MCF 10A (cell line): ENCODE results near the gene OARD1. TPM values are rescaled to one million over a fixed set of nuclear protein-coding genes. Genes with fewer than 3 reads are reported as not detected.

Experiments used
- BruUV-seq: library from RNA; stranded (reverse); fragments of 400-500 nt; replicated peaks from 2 replicates; lab custom pipeline; 2021; lab: Mats Ljungman, UMichigan
- CTCF ChIA-PET: fragments of 300-600 bp; sonication (Branson Sonifier 250); formaldehyde crosslinking; extraction: SDS; loops from one replicate; lab custom pipeline; 2021; ENCODE audit warnings: antibody characterized with exemption, inconsistent platforms; lab: Yijun Ruan, JAX
- POLR2A ChIA-PET: fragments of 300-600, 350-650 bp; sonication (Branson Sonifier 250); formaldehyde crosslinking; extraction: SDS; loops from one replicate; lab custom pipeline; 2020; ENCODE audit warnings: antibody characterized with exemption, inconsistent platforms; lab: Yijun Ruan, JAX
- DNase-seq: peaks from one replicate; pipeline ENCODE4 v3.0.0-alpha.2; 2018; ENCODE audit not compliant: unreplicated experiment
- H3K27ac Mint-ChIP-seq: one replicate; pipeline ENCODE4 v1.8.0; 2022; ENCODE audit warnings: mild to moderate bottlenecking, low read depth, mixed read lengths; ENCODE audit not compliant: unreplicated experiment
- H3K27me3 Mint-ChIP-seq: one replicate; pipeline ENCODE4 v1.8.0; 2022; ENCODE audit warnings: mixed read lengths; ENCODE audit not compliant: insufficient read depth, unreplicated experiment
- H3K36me3 Mint-ChIP-seq: one replicate; pipeline ENCODE4 v1.8.0; 2022; ENCODE audit warnings: mild to moderate bottlenecking, moderate library complexity, mixed read lengths; ENCODE audit not compliant: insufficient read depth, unreplicated experiment
- H3K4me1 Mint-ChIP-seq: one replicate; pipeline ENCODE4 v1.8.0; 2022; ENCODE audit warnings: mixed read lengths; ENCODE audit not compliant: insufficient read depth, unreplicated experiment
- H3K4me3 Mint-ChIP-seq: one replicate; pipeline ENCODE4 v1.8.0; 2022; ENCODE audit warnings: mild to moderate bottlenecking, moderate library complexity, mixed read lengths; ENCODE audit not compliant: unreplicated experiment
- H3K9me3 Mint-ChIP-seq: one replicate; pipeline ENCODE4 v1.8.0; 2022; ENCODE audit warnings: mixed read lengths; ENCODE audit not compliant: unreplicated experiment
- CTCF ChIP-seq: fragments of 200-600 bp; IDR thresholded peaks from one replicate; pipeline ENCODE4 v1.8.0; 2022; ENCODE audit warnings: antibody characterized with exemption, mild to moderate bottlenecking; ENCODE audit not compliant: unreplicated experiment
- intact Hi-C: fragments of 100-400 bp; cut with micrococcal nuclease; formaldehyde crosslinking; loops from 2 replicates; pipeline ENCODE4 v1.14.1; 2022
- total RNA-seq: library from RNA; stranded (reverse); gene quantifications from 2 replicates; pipeline ENCODE4 v1.2.3, GENCODE V29; 2022

Gene OARD1
- total RNA-seq, 1 experiment from 2014 or later = 28.0 TPM

- peak within 1 kb of the TSS; percentile 85 for H3K27ac Mint-ChIP-seq
- peak; percentile 66 for TF ChIP-seq CTCF
- no peaks in the 10 kb centered on the region for H3K36me3 Mint-ChIP-seq
- no peak within 1 kb of the TSS for H3K4me3 Mint-ChIP-seq
- H3K27me3 Mint-ChIP-seq = no peaks in the 10 kb centered on the region
- peak; percentile 76 for DNase-seq
- H3K9me3 Mint-ChIP-seq = no peaks in the 10 kb centered on the region
- intact Hi-C loops = loop anchor here (1.0 kb wide), 1 partner anchor 33 kb away; no protein-coding TSS in a partner anchor
- ChIA-PET CTCF (interaction anchor here (0.6 to 5.5 kb wide), 21 partner anchors 10 to 1827 kb away, joined by 3 to 43 read pairs (median 5); partner anchors contain the start of gene NFYA), POLR2A (interaction anchor here (0.7 to 1.0 kb wide), 3 partner anchors 16 to 31 kb away, joined by 3 to 5 read pairs (median 3); no protein-coding TSS in a partner anchor)
- peaks cover 43% of the 10 kb centered on the region for H3K4me1 Mint-ChIP-seq
- BruUV-seq = no TSS peak
Observed at GRCh38 chr6:41039060-41039998, 32.8 kb downstream of the OARD1 start, which contains the start of gene UNC5CL. Gene UNC5CL, minus strand, starts transcription at chr6:41039221. Its CDS starts 4,147 bp downstream, at chr6:41035074.

- intact Hi-C loops = no loop called here
- TF ChIP-seq CTCF = no peak
- ChIA-PET POLR2A (no interaction called here), CTCF (interaction anchor here (0.7 to 3.4 kb wide), 8 partner anchors 8 to 142 kb away, joined by 3 to 35 read pairs (median 8); no protein-coding TSS in a partner anchor)
- H3K27ac Mint-ChIP-seq = no peak overlapping the region
- H3K9me3 Mint-ChIP-seq = no peaks in the 10 kb centered on the region
- no TSS peak for BruUV-seq
- H3K4me3 Mint-ChIP-seq = no peak overlapping the region
- H3K4me1 Mint-ChIP-seq = peaks cover 43% of the 10 kb centered on the region
- DNase-seq = no peak
- H3K27me3 Mint-ChIP-seq = no peaks in the 10 kb centered on the region
- no peaks in the 10 kb centered on the region for H3K36me3 Mint-ChIP-seq
Observed at GRCh38 chr6:41038205-41038604, 34.0 kb downstream of the OARD1 start.

DNA sequence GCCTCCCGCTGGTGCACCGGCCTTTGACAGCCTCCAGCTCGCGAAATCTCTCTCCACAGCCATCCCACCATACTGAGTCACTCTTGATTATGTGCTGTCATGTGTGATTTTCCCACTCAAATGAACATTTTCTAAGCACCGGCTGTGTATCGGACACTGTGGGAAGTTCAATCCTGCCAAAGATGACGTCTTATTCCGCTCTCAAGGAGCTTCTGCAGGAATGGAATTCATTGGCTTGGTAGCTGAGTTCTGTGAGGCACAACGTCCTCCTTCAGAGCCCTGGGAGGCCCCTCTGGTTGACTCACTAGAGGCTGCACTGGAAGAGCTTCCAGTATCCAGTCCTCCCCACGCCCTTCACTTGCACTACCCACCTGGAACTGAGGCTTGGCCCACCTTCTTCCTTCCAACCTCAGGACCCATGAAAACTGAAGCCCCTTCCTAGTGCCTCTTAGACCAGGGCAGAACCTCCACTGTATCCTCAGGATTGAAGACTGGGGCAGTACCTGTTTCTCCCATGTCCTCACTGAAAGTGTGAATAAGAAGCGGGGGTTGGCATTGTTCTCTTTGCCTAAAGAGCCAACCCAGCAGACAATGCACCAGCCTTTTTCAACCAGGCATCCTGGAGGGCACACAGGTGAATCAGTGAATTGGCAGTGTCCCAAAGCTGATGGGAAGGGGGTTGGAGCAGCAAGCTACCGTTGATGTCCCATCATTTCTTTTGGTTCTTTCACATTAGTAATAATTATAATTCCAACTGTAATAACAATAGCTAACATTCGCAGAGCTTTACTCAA is 34.9 kb downstream of the OARD1 start:
- no TSS peak for BruUV-seq
- H3K27me3 Mint-ChIP-seq = no peaks in the 10 kb centered on the region
- CTCF ChIA-PET = interaction anchor here (0.7 to 3.4 kb wide), 10 partner anchors 9 to 141 kb away, joined by 3 to 35 read pairs (median 6); no protein-coding TSS in a partner anchor
- intact Hi-C loops = no loop called here
- POLR2A ChIA-PET = interaction anchor here (0.6 to 2.4 kb wide), 6 partner anchors 9 to 40 kb away, joined by 3 to 12 read pairs (median 4); no protein-coding TSS in a partner anchor
- DNase-seq = peak; percentile 58
- H3K9me3 Mint-ChIP-seq = no peaks in the 10 kb centered on the region
- no peak for TF ChIP-seq CTCF
- peak overlapping the region; percentile 77 for H3K27ac Mint-ChIP-seq
- no peak overlapping the region for H3K4me3 Mint-ChIP-seq
- H3K4me1 Mint-ChIP-seq = peaks cover 43% of the 10 kb centered on the region
- H3K36me3 Mint-ChIP-seq = no peaks in the 10 kb centered on the region
